Naive thymus-derived CD8-positive, alpha-beta T cell (primary cell): ENCODE data around the gene FCRL1. TPM values are rescaled to one million over a fixed set of nuclear protein-coding genes. Genes with fewer than 3 reads are reported as not detected.

Source experiments
- ATAC-seq, 2 donors: fragments of 150-1000 bp; cut with Tn5 transposase in 1 of 2; sonication (Bioruptor Pico), chemical (Tn5 transposase) in 1 of 2; 1 replicate in 1 of 2; 2 replicates in 1 of 2; pipeline ENCODE4 v1.10.0; 2021; ENCODE audit warnings: mild to moderate bottlenecking in 2 of 2, moderate library complexity in 2 of 2
- POLR2A ChIA-PET: fragments of 350-600 bp; sonication (Branson Sonifier 250); formaldehyde crosslinking; loops from one replicate; lab custom pipeline; 2021; ENCODE audit warnings: antibody characterized with exemption; lab: Charles Lee
- DNase-seq, 10 donors: peaks; one replicate each; pipeline versions ENCODE4 v3.0.0 to v3.0.0-alpha.2; 2020 to 2022
- H3K27ac Mint-ChIP-seq, 10 donors: one replicate each; pipeline ENCODE4 v1.8.0; 2020 to 2022; ENCODE audit warnings: mild to moderate bottlenecking in 10 of 10, mixed read lengths in 10 of 10, moderate library complexity in 4 of 10, inconsistent platforms in 1 of 10
- H3K27me3 Mint-ChIP-seq, 5 donors: one replicate each; pipeline ENCODE4 v1.8.0; 2021 to 2022; ENCODE audit warnings: mixed read lengths in 5 of 5
- H3K36me3 Mint-ChIP-seq, 3 donors: one replicate each; pipeline ENCODE4 v1.8.0; 2020 to 2022; ENCODE audit warnings: mixed read lengths in 3 of 3, mild to moderate bottlenecking in 2 of 3, inconsistent platforms in 1 of 3
- H3K4me1 Mint-ChIP-seq, 4 donors: one replicate each; pipeline ENCODE4 v1.8.0; 2021 to 2022; ENCODE audit warnings: mixed read lengths in 4 of 4
- H3K4me3 Mint-ChIP-seq, 10 donors: one replicate each; pipeline ENCODE4 v1.8.0; 2020 to 2022; ENCODE audit warnings: mild to moderate bottlenecking in 10 of 10, mixed read lengths in 10 of 10, moderate library complexity in 6 of 10, inconsistent platforms in 1 of 10
- H3K9me3 Mint-ChIP-seq, 9 donors: one replicate each; pipeline ENCODE4 v1.8.0; 2020 to 2022; ENCODE audit warnings: mixed read lengths in 9 of 9, mild to moderate bottlenecking in 3 of 9, inconsistent platforms in 1 of 9, moderate library complexity in 1 of 9
- polyA plus RNA-seq, 3 donors: library from polyadenylated mRNA; unstranded; fragments of 300-500 nt; fragmentation: Illumina TruSeq; gene quantifications; one replicate each; pipeline ENCODE4 v1.2.3, GENCODE V29; 2021
- total RNA-seq, 8 experiments: library from RNA in 2 of 8; stranded (reverse) in 2 of 8; gene quantifications; one replicate each; pipeline ENCODE4 v1.2.3 and lab custom pipeline; 2021 to 2026

Gene FCRL1
- total and polyA plus RNA-seq, 5 experiments from 2014 or later, result 0.09 to 14.0 (median 6.7) TPM; not detected in 1

DNA sequence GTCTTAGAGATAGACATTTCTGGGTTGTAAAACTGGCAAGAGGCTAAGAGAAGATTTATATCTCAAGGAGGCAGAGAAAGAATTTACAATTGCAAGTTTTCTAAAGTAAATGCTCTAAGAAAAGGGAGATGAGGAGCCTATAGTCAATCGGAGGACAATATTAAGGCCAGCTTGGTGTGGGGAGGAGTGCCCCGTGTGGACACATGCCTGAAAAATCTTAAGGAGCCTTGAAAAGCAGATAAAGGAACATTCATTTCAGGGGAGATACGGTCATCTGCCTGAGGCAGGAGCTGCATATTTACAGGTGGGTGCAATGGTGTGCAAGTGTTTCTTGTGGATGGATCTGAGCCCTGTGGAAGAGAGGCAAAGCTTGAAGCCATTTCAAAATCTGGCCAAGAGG lies 68.6 kb downstream of the FCRL1 start:
- POLR2A ChIA-PET, result no interaction called here
- Mint-ChIP-seq H3K36me3 (no peaks in the 10 kb centered on the region), H3K4me1 (peaks cover 0 to 7% (median 0%) of the 10 kb centered on the region in 4 donors), H3K27me3 (peaks cover 0 to 8% (median 0%) of the 10 kb centered on the region in 5 donors), H3K4me3 (no peak overlapping the region), H3K27ac (no peak overlapping the region), H3K9me3 (no peaks in the 10 kb centered on the region)
- ATAC-seq (no peak), DNase-seq (no peak)

DNA sequence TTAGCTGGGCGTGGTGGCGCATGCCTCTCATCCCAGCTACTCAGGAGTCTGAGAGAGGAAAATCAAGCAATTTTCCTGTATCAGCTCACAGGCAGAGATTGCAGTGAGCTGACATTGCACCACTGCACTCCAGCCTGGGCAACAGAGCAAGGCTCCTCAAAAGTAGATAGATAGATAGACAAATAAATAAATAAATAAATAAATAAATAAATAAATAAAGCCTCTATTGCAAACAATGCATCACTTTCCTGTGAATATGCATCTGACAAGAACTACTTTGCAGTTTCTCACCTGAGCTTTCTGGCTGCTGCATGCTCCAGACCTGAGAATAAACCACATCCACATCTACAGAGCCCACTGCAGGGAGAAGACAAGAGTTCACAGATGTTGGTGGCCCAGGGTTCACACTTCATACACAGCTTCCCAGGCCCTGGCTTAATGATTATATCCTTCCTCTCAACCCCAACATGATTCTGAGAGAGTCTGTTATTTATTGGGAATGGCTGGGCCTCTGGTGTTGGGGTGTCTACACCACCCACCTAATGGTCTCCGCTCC lies 71.6 kb downstream of the FCRL1 start:
- ATAC-seq (no peak), DNase-seq (no peak)
- POLR2A ChIA-PET, result no interaction called here
- Mint-ChIP-seq H3K4me1 (peaks cover 0 to 7% (median 0%) of the 10 kb centered on the region in 4 donors), H3K27me3 (peaks cover 0 to 8% (median 0%) of the 10 kb centered on the region in 5 donors), H3K9me3 (no peaks in the 10 kb centered on the region), H3K36me3 (no peaks in the 10 kb centered on the region), H3K4me3 (no peak overlapping the region), H3K27ac (no peak overlapping the region)

Other genes starting within 250 kb of the FCRL1 start
- gene FCRL4, start 222.0 kb downstream of the FCRL1 start, total RNA-seq, result not detected
- gene FCRL4, start 222.0 kb downstream of the FCRL1 start, polyA plus RNA-seq, result not detected
- 1 to 10 TPM; 6.3 to 8.6 TPM for gene FCRL3, start 119.4 kb downstream of the FCRL1 start, total RNA-seq
- gene FCRL3, start 119.4 kb downstream of the FCRL1 start, polyA plus RNA-seq, result 10 to 100 TPM in 1 of 3 donors, 1 to 10 TPM in 2; 1.3 to 30.5 (median 2.1) TPM
- gene FCRL2, start 43.0 kb downstream of the FCRL1 start, total RNA-seq, result 1 to 10 TPM; 2.7 to 3.1 TPM
- under 1 TPM in 1 of 3 donors, not detected in 2; 0.07 TPM for gene FCRL2, start 43.0 kb downstream of the FCRL1 start, polyA plus RNA-seq
- not detected for gene CD5L, start 21.7 kb upstream of the FCRL1 start, total RNA-seq
- not detected for gene CD5L, start 21.7 kb upstream of the FCRL1 start, polyA plus RNA-seq
- not detected for gene KIRREL1, start 173.5 kb upstream of the FCRL1 start, total RNA-seq
- gene KIRREL1, start 173.5 kb upstream of the FCRL1 start, polyA plus RNA-seq, result not detected